A549 (cell line): ENCODE results near the gene TEKT3. TPM values are rescaled to one million over a fixed set of nuclear protein-coding genes. Genes with fewer than 3 reads are reported as not detected.

Experiments
- ATAC-seq, 2 experiments: fragments of 200-7000 bp in 1 of 2; fragments of >200 bp in 1 of 2; cut with Nextera tagmentation in 1 of 2; cut with Tn5 transposase in 1 of 2; 3 replicates each; pipeline versions ENCODE4 v1.8.0 to v1.9.1; 2018 to 2020; ENCODE audit warnings: mild to moderate bottlenecking in 1 of 2, moderate library complexity in 1 of 2
- CTCF ChIA-PET: fragments of 300-600 bp; sonication (Branson Sonifier 250); formaldehyde crosslinking; extraction: SDS; loops from one replicate; lab custom pipeline; 2021; ENCODE audit warnings: antibody characterized with exemption, inconsistent platforms; lab: Yijun Ruan, JAX
- POLR2A ChIA-PET: fragments of 350-600 bp; formaldehyde crosslinking; extraction: SDS; loops from one replicate; lab custom pipeline; 2021; ENCODE audit warnings: antibody characterized with exemption, inconsistent platforms; lab: Yijun Ruan, JAX
- DNase-seq, 2 experiments: peaks; one replicate each; pipeline versions ENCODE4 v3.0.0 to v3.0.0-alpha.2; 2011 to 2016; ENCODE audit warnings: low read depth in 1 of 2, low spot score in 1 of 2
- FAIRE-seq: peaks from 2 replicates; lab custom pipeline; 2011; peaks lifted over from hg19 to GRCh38; lab: Jason Lieb, UNC
- H3K27ac ChIP-seq, 2 experiments: fragments of >200 bp; sonication (Bioruptor Twin); formaldehyde crosslinking; 3 replicates each; pipeline ENCODE4 v1.5.1; 2016 to 2017
- H3K4me1 ChIP-seq: fragments of >200 bp; sonication (Bioruptor Twin); formaldehyde crosslinking; 3 replicates; pipeline ENCODE4 v1.6.1; 2016
- H3K4me2 ChIP-seq: fragments of >200 bp; sonication (Bioruptor Twin); formaldehyde crosslinking; 3 replicates; pipeline ENCODE4 v1.6.1; 2016
- H3K4me3 ChIP-seq: fragments of >200 bp; sonication (Bioruptor Twin); formaldehyde crosslinking; 3 replicates; pipeline ENCODE4 v1.5.1; 2016
- H3K9me3 ChIP-seq: fragments of >200 bp; sonication (Bioruptor Twin); formaldehyde crosslinking; 3 replicates; pipeline ENCODE4 v1.6.1; 2016
- EHF ChIP-seq: fragments of 250-450 bp; sonication (Bioruptor Pico); IDR thresholded peaks from 2 replicates; pipeline ENCODE4 v1.5.0; 2020; ENCODE audit warnings: mild to moderate bottlenecking
- FOSB ChIP-seq: fragments of 250-450 bp; sonication (Bioruptor Pico); IDR thresholded peaks from 2 replicates; pipeline ENCODE4 v1.5.0; 2020; ENCODE audit warnings: mild to moderate bottlenecking, moderate library complexity
- GATA3 ChIP-seq: IDR thresholded peaks from 2 replicates; pipeline ENCODE4 v1.6.1; 2012; ENCODE audit warnings: borderline replicate concordance
- HDAC2 ChIP-seq: fragments of 200-600 bp; sonication (generic); IDR thresholded peaks from 2 replicates; pipeline ENCODE4 v1.6.1; 2016
- HOXA7 ChIP-seq: fragments of 250-450 bp; sonication (Bioruptor Pico); IDR thresholded peaks from 2 replicates; pipeline ENCODE4 v1.5.0; 2020; ENCODE audit warnings: mild to moderate bottlenecking, moderate library complexity
- NR3C1 ChIP-seq: fragments of >200 bp; sonication (Bioruptor Twin); formaldehyde crosslinking; IDR thresholded peaks from 3 replicates; pipeline ENCODE4 v1.6.1; 2017
- POLR2AphosphoS2 ChIP-seq: conservative IDR thresholded peaks from 2 replicates; pipeline ENCODE4 v1.6.1; 2012; ENCODE audit warnings: low read length, improper control_type of control experiment, inconsistent platforms
- RNF2 ChIP-seq: fragments of 200-600 bp; sonication (generic); IDR thresholded peaks from 2 replicates; pipeline ENCODE4 v1.6.1; 2016; ENCODE audit warnings: low read depth, mild to moderate bottlenecking, antibody characterized with exemption, moderate library complexity, borderline replicate concordance
- TP53 ChIP-seq: fragments of 250-450 bp; sonication (Bioruptor Pico); IDR thresholded peaks from 2 replicates; pipeline ENCODE4 v1.5.0; 2021; ENCODE audit warnings: mild to moderate bottlenecking, moderate library complexity
- WGBS: methylation state at CpG from one replicate; pipeline ENCODE4 v1.1.6; 2017; ENCODE audit errors: missing lambda C conversion rate; 5-methylcytosine and 5-hydroxymethylcytosine counted together
- polyA plus RNA-seq, 4 experiments: library from polyadenylated mRNA; depleted of rRNA in 3 of 4; stranded (reverse); fragments of >200 nt; fragmentation: RNase III in 1 of 4; extraction: RNeasy Plus Mini Kit Qiagen cat#74134 plus additional on column Dnase treatment in 1 of 4; gene quantifications; 2 replicates in 3 of 4; 3 replicates in 1 of 4; pipeline ENCODE4 v1.2.3, GENCODE V29; 2011 to 2017
- TF ChIP-seq, protein P1 (sequence below): fragments of >200 bp; sonication (Bioruptor Twin); formaldehyde crosslinking; IDR thresholded peaks from 3 replicates; pipeline ENCODE4 v1.5.1; 2016
- TF ChIP-seq, protein P2 (sequence below): fragments of 200-600 bp; sonication (generic); IDR thresholded peaks from 2 replicates; pipeline ENCODE4 v1.6.1; 2016; ENCODE audit warnings: antibody characterized with exemption, mild to moderate bottlenecking, moderate library complexity
- TF ChIP-seq, protein P3 (sequence below): fragments of 250-450 bp; sonication (Bioruptor Pico); IDR thresholded peaks from 2 replicates; pipeline ENCODE4 v1.5.0; 2021; ENCODE audit warnings: mild to moderate bottlenecking, moderate library complexity, borderline replicate concordance
- TF ChIP-seq, protein P4 (sequence below): fragments of 150-350 bp; IDR thresholded peaks from 2 replicates; pipeline ENCODE4 v1.6.1; 2014; ENCODE audit warnings: low read depth, mild to moderate bottlenecking, low read length

Gene TEKT3
- polyA plus RNA-seq, 2 of the 4 experiments (the other 2 are of a cell fraction) = 0.17 to 0.21 TPM

DNA sequence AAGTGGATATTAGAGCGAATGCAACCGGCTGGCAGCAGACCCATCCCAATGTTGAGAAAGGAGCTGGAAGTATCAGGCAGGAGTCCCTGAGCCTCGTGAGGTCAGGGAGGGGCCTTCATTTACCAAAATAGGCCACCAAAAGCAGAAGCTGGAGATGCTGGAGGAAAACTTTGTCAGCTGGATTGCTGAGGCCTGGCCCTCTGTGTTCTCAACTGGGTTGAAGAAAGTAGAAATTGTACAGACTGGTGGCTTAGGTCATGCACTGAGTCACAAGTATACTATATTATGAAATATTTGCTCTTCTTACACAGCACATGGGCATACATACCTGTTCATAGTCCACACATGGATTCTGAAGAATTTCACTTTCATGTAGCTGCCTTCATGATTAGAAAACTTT lies 23.2 kb upstream of the TEKT3 start (continued):
- TF ChIP-seq, protein P1, sequence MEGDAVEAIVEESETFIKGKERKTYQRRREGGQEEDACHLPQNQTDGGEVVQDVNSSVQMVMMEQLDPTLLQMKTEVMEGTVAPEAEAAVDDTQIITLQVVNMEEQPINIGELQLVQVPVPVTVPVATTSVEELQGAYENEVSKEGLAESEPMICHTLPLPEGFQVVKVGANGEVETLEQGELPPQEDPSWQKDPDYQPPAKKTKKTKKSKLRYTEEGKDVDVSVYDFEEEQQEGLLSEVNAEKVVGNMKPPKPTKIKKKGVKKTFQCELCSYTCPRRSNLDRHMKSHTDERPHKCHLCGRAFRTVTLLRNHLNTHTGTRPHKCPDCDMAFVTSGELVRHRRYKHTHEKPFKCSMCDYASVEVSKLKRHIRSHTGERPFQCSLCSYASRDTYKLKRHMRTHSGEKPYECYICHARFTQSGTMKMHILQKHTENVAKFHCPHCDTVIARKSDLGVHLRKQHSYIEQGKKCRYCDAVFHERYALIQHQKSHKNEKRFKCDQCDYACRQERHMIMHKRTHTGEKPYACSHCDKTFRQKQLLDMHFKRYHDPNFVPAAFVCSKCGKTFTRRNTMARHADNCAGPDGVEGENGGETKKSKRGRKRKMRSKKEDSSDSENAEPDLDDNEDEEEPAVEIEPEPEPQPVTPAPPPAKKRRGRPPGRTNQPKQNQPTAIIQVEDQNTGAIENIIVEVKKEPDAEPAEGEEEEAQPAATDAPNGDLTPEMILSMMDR = no peak
- TF ChIP-seq RNF2 (no peak), HOXA7 (CRISPR knock-in tag) (no peak), TP53 (CRISPR knock-in tag) (no peak), FOSB (CRISPR knock-in tag) (no peak)
- TF ChIP-seq, protein P2, sequence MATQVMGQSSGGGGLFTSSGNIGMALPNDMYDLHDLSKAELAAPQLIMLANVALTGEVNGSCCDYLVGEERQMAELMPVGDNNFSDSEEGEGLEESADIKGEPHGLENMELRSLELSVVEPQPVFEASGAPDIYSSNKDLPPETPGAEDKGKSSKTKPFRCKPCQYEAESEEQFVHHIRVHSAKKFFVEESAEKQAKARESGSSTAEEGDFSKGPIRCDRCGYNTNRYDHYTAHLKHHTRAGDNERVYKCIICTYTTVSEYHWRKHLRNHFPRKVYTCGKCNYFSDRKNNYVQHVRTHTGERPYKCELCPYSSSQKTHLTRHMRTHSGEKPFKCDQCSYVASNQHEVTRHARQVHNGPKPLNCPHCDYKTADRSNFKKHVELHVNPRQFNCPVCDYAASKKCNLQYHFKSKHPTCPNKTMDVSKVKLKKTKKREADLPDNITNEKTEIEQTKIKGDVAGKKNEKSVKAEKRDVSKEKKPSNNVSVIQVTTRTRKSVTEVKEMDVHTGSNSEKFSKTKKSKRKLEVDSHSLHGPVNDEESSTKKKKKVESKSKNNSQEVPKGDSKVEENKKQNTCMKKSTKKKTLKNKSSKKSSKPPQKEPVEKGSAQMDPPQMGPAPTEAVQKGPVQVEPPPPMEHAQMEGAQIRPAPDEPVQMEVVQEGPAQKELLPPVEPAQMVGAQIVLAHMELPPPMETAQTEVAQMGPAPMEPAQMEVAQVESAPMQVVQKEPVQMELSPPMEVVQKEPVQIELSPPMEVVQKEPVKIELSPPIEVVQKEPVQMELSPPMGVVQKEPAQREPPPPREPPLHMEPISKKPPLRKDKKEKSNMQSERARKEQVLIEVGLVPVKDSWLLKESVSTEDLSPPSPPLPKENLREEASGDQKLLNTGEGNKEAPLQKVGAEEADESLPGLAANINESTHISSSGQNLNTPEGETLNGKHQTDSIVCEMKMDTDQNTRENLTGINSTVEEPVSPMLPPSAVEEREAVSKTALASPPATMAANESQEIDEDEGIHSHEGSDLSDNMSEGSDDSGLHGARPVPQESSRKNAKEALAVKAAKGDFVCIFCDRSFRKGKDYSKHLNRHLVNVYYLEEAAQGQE = no peak
- TF ChIP-seq, all 56 proteins: peak for 0

DNA sequence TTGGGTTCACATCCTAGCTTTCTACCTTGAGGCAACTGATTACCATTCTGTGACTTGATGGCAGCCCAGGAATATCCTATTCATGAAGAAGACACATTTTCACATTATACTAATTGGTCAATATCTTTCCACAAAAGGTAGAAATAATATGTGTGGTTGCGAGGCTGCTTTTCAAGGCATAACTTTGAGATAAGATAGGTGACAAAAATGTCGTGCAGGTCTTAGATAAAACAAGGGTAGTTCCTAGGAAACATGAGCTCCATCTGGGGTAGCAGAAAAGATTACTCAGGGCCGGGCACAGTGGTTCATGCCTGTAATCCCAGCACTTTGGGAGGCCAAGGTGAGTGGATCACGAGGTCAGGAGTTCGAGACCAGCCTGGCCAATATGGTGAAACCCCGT lies 22.3 kb upstream of the TEKT3 start:
- 73% methylated on average over 6 of the region's 6 CpGs for WGBS
- ATAC-seq (no peak), FAIRE-seq (no peak), DNase-seq (no peak)
- no peaks in the 10 kb centered on the region for H3K9me3 ChIP-seq
- H3K4me2 ChIP-seq = no peak overlapping the region
- no peak overlapping the region; a peak in 1 of 6 replicates for H3K27ac ChIP-seq
- H3K4me3 ChIP-seq = no peak overlapping the region
- TF ChIP-seq EHF (CRISPR knock-in tag) (no peak), GATA3 (no peak), NR3C1 (no peak), POLR2AphosphoS2 (no peak), HDAC2 (no peak)
- TF ChIP-seq, protein P3, sequence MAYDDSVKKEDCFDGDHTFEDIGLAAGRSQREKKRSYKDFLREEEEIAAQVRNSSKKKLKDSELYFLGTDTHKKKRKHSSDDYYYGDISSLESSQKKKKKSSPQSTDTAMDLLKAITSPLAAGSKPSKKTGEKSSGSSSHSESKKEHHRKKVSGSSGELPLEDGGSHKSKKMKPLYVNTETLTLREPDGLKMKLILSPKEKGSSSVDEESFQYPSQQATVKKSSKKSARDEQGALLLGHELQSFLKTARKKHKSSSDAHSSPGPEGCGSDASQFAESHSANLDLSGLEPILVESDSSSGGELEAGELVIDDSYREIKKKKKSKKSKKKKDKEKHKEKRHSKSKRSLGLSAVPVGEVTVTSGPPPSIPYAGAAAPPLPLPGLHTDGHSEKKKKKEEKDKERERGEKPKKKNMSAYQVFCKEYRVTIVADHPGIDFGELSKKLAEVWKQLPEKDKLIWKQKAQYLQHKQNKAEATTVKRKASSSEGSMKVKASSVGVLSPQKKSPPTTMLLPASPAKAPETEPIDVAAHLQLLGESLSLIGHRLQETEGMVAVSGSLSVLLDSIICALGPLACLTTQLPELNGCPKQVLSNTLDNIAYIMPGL = no peak
- TF ChIP-seq, protein P1 = no peak
- TF ChIP-seq, protein P4, sequence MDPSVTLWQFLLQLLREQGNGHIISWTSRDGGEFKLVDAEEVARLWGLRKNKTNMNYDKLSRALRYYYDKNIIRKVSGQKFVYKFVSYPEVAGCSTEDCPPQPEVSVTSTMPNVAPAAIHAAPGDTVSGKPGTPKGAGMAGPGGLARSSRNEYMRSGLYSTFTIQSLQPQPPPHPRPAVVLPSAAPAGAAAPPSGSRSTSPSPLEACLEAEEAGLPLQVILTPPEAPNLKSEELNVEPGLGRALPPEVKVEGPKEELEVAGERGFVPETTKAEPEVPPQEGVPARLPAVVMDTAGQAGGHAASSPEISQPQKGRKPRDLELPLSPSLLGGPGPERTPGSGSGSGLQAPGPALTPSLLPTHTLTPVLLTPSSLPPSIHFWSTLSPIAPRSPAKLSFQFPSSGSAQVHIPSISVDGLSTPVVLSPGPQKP = no peak
- POLR2A ChIA-PET = no interaction called here
- 0 out of 3 replicates have a peak, but pooled peaks cover 4% of the 10 kb centered on the region for H3K4me1 ChIP-seq
- CTCF ChIA-PET = interaction anchor here (1.5 to 1.7 kb wide), 3 partner anchors 101 to 139 kb away, joined by 3 to 5 read pairs (median 4); no protein-coding TSS in a partner anchor
